ENCODE results near the gene RAP1A.

DNA sequence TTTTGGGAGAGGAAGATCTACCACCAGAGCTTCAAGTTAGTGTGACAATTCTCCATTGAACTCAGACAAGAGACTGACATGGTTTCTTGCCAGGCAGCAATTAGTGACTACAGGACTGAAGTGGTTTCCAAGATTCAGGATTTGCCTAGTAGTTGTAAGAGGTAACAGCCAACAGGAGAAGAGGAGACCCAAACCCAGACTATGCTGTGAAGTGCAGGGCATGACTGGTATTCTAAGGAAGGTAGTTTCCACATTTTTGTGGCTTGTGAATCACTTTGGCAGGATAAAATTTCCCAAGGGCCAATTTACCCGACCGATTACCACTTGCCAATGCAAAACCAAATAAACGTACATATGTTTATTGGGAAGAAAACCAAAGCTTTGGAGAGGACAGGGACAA is 14.7 kb upstream of the RAP1A start:
- TF ChIP-seq, protein P1, sequence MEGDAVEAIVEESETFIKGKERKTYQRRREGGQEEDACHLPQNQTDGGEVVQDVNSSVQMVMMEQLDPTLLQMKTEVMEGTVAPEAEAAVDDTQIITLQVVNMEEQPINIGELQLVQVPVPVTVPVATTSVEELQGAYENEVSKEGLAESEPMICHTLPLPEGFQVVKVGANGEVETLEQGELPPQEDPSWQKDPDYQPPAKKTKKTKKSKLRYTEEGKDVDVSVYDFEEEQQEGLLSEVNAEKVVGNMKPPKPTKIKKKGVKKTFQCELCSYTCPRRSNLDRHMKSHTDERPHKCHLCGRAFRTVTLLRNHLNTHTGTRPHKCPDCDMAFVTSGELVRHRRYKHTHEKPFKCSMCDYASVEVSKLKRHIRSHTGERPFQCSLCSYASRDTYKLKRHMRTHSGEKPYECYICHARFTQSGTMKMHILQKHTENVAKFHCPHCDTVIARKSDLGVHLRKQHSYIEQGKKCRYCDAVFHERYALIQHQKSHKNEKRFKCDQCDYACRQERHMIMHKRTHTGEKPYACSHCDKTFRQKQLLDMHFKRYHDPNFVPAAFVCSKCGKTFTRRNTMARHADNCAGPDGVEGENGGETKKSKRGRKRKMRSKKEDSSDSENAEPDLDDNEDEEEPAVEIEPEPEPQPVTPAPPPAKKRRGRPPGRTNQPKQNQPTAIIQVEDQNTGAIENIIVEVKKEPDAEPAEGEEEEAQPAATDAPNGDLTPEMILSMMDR (IDR thresholded peaks at IDR 0.05) = no peak
- no peak for TF ChIP-seq EP300 (IDR thresholded peaks at IDR 0.05; ENCODE audit: low read depth)
- no peak for TF ChIP-seq POLR2A (IDR thresholded peaks at IDR 0.05)

All from transverse colon (tissue), 3 donors.